ENCODE measurements around the gene SUGCT.

- TF ChIP-seq CTCF (tag by site-specific recombination; IDR thresholded peaks at IDR 0.05) (no peak), WT1 (tag by site-specific recombination; IDR thresholded peaks at IDR 0.05) (no peak), ZNF335 (tag by site-specific recombination; conservative IDR thresholded peaks at IDR 0.05) (no peak), ZBTB48 (tag by site-specific recombination; IDR thresholded peaks at IDR 0.05) (no peak), ZNF239 (tag by site-specific recombination; IDR thresholded peaks at IDR 0.05) (no peak), ZNF10 (tag by site-specific recombination; IDR thresholded peaks at IDR 0.05) (no peak), ZBTB8A (tag by site-specific recombination; IDR thresholded peaks at IDR 0.05) (peak; percentile 62), ZBTB10 (tag by site-specific recombination; IDR thresholded peaks at IDR 0.05) (no peak), ZNF707 (tag by site-specific recombination; IDR thresholded peaks at IDR 0.05) (no peak), FEZF1 (tag by site-specific recombination; IDR thresholded peaks at IDR 0.05) (no peak)
Observed at GRCh38 chr7:40138973-40139372, 4.2 kb downstream of the SUGCT start.

Data from HEK293 (cell line).